H1 (cell line): Measurements from ENCODE around the gene TRAPPC6A. TPM values are rescaled to one million over a fixed set of nuclear protein-coding genes. Genes with fewer than 3 reads are reported as not detected.

ENCODE experiments used
- CBX5 ChIP-seq: fragments of 300-800, 300-1000 bp; sonication (generic); IDR thresholded peaks from 2 replicates; pipeline ENCODE4 v1.7.1; 2016; ENCODE audit warnings: antibody characterized with exemption, low read length, low read depth
- RFX5 ChIP-seq: IDR thresholded peaks from 2 replicates; pipeline ENCODE4 v1.6.1; 2011; ENCODE audit warnings: low read depth, low read length, improper control_type of control experiment, borderline replicate concordance
- RNF2 ChIP-seq: fragments of 200-900, 300-1000 bp; sonication (generic); IDR thresholded peaks from 2 replicates; pipeline ENCODE4 v1.7.1; 2016; ENCODE audit warnings: borderline replicate concordance, low read depth, mild to moderate bottlenecking, antibody characterized with exemption, low read length; ENCODE audit not compliant: poor library complexity, severe bottlenecking; ENCODE audit errors: missing control alignments
- polyA plus RNA-seq, 7 experiments: library from polyadenylated mRNA; depleted of rRNA in 3 of 7; stranded (reverse) in 5 of 7; unstranded in 2 of 7; fragments of >200 nt in 5 of 7; fragments of 200-250 nt in 2 of 7; gene quantifications; 1 replicate in 5 of 7; 2 replicates in 1 of 7; 4 replicates in 1 of 7; pipeline versions ENCODE4 v1.2.1 to v1.2.3, GENCODE V29; 2011 to 2013; ENCODE audit warnings: missing spikeins in 2 of 7, mixed read lengths in 2 of 7
- total RNA-seq: library from RNA; stranded (reverse); fragmentation: NEBNext Ultra II Directional; extraction: Animal tissue kit (Norgen Biotek cat#: 25700); gene quantifications from 2 replicates; pipeline ENCODE4 v1.2.1, GENCODE V29; 2021

The TRAPPC6A gene
- total and polyA plus RNA-seq, 2 of the 8 experiments (the other 6 are each of a cell fraction or from before 2014, with no cell fraction given): 31.8 to 130 TPM

DNA sequence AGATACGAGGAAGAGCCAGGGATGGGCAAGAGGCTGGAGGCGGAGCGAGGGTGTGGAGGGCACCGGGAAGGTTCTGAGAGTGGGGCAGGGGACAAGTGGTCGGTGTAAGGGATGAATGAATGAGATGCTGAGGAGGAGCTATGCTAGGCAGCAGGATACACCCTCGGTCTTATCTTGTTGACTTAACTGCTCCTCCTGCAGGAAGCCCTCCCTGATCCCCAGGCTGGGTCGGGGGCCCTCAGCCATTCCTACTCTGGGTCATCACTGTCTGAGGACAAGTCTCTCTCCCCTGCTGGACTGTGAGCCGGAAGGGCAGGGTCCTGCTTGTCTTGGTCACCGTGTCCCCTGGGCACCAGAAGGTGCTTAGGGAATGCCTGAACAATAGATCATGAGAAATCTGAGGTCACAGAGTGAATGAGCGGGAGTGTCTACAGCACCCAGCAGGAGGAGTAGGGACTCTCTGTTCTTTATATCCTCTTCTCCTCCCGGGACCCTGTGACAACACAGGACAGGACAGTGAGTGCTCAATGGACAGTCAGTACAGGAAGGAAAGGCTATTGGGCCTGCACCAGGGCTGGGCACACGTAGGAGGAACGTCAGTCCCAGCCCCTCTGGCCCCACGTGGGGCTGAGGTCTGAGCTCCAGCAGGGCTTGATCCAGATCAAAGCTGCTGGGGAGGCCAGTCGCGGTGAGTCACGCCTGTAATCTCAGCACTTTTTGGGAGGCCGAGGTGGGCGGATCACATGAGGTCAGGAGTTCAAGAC is 23.8 kb downstream of the TRAPPC6A start (continued):
- peak; percentile 4 for TF ChIP-seq RNF2
- no peak for TF ChIP-seq CBX5
- TF ChIP-seq RFX5: no peak
- TF ChIP-seq, all 59 proteins: peak for 2
